ENCODE measurements around the gene PCDH12.

The PCDH12 gene

DNA sequence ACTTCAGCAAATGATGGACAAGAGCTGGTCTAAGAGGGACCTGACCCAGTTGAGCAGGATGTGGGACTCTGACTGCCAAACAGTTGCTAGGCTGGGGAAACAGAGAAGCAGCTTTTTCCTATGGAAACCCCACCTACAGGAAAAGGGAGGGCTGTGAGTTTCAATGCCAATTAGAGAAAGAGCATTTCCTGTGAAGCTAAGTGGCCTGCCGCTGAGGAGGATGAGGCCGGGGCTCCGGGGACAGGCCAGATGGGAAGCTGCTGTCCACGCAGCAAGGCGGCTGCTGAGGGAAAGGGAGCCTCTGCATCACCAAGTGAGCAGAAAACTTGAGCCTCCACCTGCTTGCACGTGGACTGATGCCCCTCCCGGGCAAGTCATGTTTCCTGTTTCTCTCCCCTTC is at the start of gene PCDH12:
PCDH12 (minus strand) TSS at position 90 of the 400 bp plus-strand sequence. CDS start 351 bp downstream, outside the sequence.
- DNase-seq, result peak in 1 of 58 donors; percentile 23

DNA sequence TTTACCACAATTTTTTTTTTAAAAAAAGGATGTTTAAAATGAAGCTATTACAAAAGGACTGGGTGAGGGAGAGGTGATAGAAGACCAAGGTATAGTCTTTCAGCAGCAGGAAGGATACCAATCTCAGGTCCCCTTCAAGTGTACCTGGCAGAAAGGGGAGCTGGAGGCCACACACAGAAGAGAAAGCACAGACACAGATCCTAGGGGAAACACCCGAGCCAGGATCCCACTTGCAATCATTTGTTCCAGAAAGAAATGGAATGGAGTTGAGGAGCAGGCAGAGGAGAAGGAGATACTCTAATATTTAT is 49.2 kb upstream of the PCDH12 start:
- DNase-seq, result no peak

DNA sequence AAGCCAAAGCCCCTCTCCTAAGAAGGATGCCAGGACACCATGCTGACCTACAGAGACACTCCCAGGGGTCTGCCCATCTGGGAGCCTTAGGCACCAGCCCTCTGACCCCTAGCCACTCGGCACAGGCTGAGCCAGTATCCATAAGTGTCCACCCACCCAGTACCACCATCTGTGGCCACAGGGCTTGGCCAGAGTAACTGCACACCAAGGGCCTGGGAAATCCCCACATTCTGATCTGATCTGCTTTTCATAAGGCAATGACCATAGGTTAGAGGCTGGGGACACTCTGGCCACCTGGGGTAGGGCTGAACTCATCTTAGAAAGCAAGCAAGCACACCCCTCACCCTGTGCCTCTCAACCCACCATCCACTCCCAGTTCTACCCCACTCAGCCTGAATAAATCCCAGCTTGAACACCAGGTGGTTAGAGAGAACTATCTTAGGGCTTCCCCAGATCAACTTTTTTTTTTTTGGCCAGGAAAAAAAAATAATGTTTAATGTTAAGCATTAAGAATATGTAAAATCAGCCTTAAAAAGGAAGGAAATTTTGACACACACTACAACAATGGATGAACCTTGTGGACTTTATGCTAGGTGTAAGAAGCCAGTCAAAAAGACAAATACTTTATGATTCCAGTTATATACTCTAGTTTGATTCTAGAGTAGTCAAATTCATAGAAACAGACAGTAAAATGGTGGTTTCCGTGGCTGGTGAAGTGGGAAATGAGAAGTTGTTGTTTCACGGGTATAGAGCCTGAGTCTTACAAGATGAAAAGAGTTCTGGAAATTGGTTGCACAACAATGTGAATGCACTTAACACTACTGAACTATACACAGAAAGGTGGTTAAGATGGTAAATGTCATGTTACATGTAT is 48.6 kb upstream of the PCDH12 start:
- DNase-seq, result no peak

DNA sequence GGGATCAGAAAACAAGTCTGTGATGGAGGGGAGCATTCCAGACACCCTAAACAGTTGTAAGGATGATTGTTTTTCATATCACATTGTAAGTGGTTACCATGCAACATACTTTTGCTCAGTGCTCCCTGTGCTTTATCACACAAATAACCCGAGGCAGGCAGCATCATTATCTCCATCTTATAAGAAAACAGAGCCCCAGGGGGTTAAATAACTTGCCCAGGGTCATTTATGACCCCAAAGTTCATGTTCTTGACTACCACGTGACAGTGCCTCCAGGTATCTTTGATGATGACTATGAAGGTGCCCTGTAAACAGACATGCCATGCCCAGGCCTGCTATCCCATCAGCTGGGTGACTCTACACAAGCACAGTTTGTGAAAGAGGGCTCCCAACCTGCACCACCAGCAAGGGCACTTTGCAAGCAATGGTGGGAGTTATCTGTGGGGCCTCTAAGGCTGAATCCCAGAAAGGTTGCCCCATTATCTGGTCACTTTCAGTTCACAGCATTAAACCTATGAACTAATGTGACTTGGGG is 45.3 kb upstream of the PCDH12 start:
- no peak for DNase-seq

DNA sequence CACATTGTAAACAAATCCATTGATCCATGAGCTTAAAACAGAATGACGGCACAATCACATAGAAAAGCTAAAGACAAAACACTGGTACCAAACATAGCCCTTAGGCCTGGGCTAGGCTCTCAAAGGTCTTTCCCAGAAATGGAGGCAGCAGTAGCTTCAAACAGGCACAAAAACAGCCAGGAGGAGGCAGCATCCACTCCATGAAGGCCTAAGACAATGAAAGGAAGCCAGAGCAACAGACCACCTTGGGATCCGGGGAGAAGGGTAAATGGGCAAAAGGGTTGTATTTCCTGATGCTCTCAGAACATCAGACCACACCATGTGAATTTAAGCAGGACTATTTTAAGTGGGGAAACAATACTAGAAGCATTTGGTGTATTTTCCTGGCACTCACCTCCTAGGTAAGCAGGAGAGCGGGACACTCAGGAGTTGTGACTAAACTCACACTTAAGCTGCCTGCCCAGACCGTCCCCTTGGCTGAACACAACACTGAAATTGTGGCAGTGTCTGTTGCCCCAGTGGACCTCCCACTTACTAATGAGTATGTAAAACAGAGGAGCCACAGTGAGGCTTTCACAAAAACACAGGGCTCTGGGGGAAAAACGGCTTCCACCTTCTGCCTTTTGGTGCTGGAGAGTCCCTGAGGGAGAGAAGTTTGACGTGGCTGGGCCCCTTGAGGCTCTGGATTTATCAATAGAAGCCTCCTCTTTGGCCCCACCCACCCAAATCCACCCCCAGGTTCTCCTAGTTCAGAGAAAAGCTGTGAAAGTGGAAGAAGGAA is 42.9 kb upstream of the PCDH12 start:
- DNase-seq, result no peak

DNA sequence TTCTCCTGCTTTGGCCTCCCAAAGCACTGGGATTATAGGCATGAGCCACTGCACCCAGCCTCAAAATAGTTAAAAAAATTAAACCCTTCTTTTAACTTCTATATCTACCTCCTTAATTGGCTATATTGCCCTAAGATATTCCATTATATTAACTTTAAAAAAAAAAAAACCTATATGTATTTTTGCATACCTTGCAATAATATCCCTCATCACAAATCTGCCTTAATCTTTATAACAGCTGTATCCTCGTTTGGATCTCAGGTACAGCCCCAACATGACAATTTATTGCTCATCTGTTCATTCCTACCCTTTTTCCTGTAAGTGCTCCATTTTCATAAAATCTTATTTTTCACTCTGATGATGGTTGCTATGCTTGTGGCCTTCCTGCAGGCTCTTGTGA is 42.2 kb upstream of the PCDH12 start:
- no peak for DNase-seq

DNA sequence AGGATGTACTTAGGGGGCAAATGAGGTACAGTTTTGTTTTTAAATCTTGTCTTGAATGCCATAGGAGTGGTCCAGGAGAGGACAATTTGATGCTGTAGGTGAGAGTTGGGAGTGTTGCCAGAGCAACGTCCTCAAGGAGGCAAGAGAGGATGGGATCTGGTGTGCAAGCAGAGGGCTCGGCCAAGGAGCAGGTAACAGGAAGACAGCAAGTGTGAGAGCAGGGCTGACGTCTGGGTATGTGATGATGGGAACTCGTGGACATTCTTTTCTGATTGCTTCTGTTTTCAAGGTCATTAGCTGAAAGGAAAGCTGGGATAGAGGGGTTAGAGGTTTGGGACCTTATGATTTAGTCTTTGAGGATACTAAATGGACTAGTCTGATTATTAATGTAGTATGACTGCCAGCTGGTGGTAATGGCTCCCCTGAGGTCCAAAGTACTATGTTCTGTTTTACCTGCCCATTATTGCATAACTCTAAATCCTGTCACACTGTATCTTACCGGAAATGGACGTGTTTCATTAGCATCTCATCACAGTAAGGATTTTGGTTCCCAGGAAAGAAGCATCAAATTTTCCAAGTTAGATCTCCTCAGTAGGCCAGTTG is 39.5 kb upstream of the PCDH12 start:
- DNase-seq, result no peak

DNA sequence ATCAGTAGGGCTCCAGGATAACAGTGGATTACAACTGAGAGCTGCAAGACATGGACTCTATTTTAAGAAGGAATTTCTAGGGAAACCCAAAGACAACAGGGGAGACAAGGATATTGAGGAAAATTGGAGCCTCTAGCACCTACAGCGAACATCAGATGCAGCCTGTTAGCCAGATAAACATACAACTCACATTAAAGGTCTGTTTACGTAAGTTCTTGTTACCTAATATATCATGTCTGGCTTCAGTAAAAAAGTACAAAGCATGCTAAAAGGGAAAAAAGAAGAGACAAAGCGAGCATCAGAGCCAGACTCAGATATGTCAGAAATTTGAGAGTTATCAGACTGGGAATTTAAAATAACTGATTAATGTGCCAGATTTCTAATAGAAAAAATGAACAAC is 37.7 kb upstream of the PCDH12 start:
- DNase-seq, result no peak

DNA sequence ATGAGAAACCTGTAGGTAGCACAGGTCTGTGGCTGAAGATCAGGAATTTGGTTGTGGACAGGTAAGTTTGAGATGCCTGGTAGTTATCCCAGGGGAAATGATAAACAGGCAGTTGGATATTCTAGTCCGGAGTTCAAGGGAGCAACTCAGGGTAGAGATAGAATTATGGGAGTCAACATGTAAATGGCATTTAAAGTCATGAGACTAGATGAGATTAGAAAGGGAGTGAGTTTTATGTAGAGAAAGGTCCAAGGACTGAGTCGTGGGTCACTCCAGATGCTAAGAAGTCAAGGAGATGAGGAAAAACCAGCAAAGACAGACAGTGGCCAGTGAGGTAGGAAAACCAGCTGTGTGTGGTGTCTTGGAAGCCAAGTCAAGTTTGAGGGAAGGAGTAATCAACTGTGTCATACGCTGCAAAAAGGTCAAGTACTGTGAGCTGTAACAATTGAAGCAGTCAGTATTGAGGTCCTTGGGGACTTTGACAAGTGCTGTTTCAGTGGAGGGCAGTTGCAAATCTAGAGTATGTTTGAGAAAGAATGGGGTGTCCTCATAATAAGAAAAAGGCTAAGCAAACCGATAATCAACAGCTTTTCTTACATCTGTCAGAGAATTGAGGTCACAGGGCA is 36.6 kb upstream of the PCDH12 start:
- no peak for DNase-seq

DNA sequence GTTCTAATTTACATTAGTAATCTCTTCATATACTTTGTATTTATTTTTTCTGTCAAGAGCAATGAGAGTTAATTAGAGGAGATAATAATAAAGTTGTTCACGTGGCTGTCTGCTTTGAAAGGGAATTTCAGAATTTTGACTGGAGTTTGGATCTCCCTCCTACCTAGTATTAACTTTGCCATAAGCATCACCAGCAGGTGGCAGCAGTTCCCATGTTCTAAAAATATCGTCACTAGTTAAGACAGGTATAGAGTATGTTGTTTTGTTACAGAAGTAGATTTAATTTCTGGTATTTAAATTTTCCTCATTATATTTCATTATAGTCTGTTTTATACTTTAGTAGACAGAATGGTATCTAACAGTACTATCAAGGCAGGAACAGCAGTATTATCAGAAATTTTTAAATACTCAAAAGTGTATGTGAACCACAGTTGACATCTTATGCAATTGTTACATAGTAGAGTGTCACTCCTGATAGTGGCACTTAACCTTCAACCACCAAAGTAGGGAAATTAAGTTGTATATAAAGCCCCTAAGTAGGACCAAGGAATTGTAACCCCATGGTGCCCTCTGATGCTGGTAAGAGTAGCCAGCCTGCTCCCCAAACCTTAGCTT is 34.5 kb upstream of the PCDH12 start:
- peak in 30 of 58 donors; percentile 9 to 83 (median 39) for DNase-seq

DNA sequence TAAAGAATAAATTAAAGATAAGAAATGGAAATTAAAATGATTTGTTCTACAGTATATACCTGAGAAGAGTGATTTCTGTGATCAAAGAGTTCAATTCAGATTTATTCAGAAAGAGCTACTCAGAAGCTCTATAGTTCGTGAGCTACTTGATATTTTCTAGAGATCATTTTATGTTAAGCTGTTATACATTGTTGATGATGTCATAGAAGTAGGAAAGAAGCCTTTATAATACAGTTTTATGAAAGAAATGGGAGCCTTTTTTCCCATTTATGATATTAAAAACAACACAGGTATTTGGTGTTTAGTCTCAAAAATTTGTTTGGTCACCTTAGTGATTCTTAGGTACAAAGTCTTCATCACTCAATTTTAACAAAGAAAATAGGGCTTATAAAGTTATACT is 31.7 kb upstream of the PCDH12 start:
- DNase-seq, result no peak

DNA sequence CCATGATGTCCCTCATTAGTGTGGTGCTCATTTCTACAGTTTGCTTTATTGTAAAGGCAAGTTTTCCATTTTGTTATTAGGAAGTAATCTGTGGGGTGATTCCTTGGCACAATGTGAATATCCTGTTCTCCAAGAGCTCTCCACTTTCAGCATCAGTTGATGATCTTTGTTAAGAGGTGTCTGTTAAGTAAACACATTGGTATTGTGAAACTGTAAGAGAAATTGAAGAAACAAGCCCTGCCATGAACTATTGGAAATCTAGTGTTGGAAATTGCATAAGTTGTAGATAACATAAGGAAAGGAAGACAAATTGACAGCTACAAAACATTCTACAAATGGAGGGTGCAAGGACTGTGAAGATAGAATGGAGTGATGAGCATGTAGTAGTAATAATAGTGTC is 28.1 kb upstream of the PCDH12 start:
- no peak for DNase-seq

DNA sequence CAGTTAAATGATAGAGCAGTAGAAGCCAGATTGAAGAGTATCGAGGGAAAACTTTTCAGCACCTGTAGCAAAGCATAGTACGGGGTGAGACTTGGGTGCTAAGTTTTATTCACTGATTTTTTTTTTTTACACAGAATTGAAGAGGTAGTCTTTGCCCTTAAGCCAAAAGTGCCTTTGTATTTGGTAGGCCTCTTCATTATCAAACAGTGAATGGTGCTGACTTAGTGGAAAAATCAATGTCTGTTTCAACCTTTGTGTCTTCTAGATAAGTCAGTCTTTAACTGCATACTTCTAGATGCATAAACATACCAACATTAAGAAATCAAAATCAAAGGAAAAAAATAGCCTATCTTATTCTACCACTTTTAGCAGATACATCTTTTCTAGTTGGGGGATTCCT is 24.6 kb upstream of the PCDH12 start:
- no peak for DNase-seq

DNA sequence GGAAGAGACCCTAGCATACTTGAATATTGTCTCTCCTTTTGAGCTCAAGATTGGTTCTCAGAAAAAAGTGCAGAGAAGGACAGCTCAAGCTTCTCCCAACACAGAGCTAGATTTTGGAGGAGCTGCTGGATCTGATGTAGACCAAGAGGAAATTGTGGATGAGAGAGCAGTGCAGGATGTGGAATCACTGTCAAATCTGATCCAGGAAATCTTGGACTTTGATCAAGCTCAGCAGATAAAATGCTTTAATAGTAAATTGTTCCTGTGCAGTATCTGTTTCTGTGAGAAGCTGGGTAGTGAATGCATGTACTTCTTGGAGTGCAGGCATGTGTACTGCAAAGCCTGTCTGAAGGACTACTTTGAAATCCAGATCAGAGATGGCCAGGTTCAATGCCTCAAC is 20.4 kb upstream of the PCDH12 start:
- DNase-seq, result no peak

DNA sequence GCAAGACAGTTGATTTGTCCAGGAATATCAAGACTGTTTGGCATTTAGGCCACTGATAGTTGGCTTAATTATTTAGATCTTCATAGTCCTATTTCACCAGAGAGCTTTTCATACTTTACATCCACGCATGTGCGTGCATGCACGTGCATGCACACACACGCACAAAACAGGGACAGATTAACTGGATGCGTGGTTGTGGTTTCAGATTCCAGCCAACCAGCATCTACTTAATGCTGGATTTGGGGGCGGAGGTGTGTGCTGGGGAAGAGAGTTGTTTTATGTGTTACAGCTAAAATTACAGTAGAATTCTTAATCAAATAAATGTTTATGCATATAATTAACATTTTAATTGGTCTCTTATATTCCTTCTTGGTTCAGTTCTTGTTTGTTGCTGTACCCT is 18.2 kb upstream of the PCDH12 start:
- no peak for DNase-seq

DNA sequence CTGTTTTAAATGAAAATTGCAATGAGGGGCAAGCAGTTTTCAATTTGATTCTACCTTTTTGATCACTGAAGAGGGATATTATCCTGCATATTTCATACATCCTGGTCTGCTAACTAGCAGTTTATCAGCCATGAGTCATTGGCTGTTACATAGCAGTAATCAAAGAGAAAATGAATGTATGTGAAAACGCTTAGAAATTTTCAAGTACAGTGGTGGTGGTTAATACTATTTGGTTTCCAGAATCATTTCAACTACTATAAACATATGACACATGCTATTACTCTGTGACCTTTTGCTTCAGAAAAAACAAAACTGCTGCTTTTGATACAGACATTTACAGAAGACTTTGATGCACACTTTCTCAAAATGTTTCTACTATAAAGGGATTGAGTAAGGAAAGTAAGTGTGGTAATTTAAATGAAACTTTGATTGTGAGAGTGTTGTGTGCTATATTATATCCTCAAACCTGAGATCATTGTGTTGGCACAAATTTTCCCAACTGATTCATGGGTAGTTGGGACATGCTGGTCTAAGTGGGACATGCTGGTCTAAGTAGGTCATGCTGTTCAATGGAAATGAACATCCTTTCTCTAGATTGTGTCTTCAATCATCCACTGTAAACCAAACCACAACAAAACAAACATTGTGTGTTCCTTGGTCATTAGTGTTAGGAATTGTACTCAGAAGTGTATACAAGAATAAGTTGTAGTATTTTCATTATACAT is 16.0 kb upstream of the PCDH12 start:
- DNase-seq, result no peak

DNA sequence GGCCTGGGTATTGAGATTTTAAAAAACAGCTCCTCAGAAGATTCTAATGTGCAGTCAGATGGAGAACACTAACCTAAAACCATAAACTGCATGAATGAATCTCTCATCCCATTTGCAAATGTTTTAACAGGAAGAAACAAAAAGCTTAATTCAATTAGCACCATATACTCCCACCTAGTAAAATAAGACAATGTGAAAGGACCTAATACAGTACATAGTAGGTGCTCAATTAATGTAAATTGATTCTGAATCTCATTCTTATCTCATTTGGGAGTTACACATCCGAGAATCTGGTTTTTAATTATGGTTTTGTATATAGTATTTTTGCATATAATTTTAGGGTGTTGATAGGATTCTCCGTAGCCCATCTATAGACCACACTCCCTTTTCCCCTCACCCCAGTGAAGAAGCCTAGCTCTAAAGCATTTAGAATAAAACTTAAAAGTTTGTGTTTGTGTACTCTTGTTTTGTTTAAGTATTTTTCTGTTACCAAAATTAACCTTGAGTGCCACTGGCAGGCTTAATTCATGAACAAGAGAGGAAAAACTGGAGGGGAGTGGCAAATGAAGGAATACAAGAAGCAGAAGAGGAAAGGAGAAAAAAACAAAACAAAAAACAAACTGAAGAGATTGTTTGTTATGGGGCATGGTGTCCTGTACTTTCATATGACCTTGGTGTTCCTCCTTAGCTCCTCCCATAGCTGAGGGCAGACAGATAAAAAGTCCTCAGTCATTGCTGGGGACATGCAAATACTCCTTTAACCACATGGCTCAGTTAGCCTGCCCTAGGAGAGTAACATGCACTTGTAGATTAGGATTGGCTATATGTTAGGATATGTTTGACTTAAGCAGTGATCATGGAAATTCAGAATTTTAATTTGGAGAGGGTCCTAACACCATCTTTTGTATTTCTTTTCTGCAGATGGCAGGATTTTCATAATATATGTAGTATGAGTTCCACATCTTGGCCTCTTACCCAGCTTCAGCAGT is 12.1 kb upstream of the PCDH12 start:
- DNase-seq, result no peak

DNA sequence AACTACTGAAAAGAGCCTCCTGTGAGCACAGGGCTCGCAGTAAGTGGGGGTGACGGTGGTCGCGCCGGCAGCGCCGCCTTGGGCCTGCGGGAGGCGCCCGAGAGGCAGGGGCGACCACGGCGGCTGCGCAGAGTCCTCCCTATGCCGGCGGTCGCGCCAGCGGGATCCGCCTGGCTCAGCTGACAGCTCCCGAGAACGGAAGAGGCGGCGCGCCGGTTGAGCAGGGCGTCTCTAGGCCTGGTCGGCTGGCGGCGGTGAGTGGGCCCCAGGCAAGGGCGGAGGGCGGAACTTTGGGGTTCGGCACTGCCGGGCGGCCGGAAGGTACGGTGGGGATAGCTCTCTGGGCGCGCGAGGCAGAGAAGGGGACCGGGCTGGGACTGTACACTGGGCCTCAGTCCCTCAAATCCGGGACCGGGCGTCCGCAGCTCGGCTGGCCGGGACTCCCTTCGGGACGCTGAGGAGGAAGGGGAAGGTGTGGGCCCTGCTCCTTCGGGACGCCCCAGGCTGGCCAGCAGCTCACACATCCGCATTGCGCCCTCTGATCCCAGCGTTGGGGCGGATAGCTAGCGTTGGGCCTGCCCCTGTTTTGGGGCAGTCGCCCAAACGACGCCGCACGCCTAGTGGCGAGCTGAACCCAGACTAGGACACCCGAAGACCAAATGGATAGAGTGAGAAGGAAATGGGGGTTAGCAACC is 11.1 kb upstream of the PCDH12 start, which contains the start of gene RNF14:
RNF14 (plus strand) TSS at position 192 of the 695 bp plus-strand sequence. CDS start 4,484 bp downstream, outside the sequence.
- peak; percentile 35 to 93 (median 86) for DNase-seq
